ENCODE measurements around the gene IL1RAPL1. TPM values are rescaled to one million over a fixed set of nuclear protein-coding genes. Genes with fewer than 3 reads are reported as not detected.
"Not testable (repeated sequence)": the region's sequence is repeated elsewhere in the genome, so short reads cannot be mapped to it uniquely, and the experiment has no call there.

The IL1RAPL1 gene
- total RNA-seq, 3 donors from 2014 or later, result 0.16 to 0.44 TPM; not detected in 1

GRCh38 chrX:29110041-29110440 lies 522.8 kb downstream of the IL1RAPL1 start:
- H3K9me3 ChIP-seq, result no peaks in the 10 kb centered on the region
- H3K4me1 ChIP-seq, result no peaks in the 10 kb centered on the region
- H3K27me3 ChIP-seq, result no peaks in the 10 kb centered on the region
- DNase-seq (ENCODE audit: low spot score in 2 of 2), result no peak
- intact Hi-C loops (cut with DNase I; ENCODE audit: low total_unique reads), result no loop called here
- no peak overlapping the region for H3K4me3 ChIP-seq
- TF ChIP-seq POLR2AphosphoS5 (IDR thresholded peaks at IDR 0.05) (no peak), POLR2A (IDR thresholded peaks at IDR 0.05) (no peak), CTCF (IDR thresholded peaks at IDR 0.05) (no peak)
- H3K27ac ChIP-seq, result no peak overlapping the region
- no peaks in the 10 kb centered on the region for H3K36me3 ChIP-seq

GRCh38 chrX:29113221-29113620 lies 526.0 kb downstream of the IL1RAPL1 start:
- H3K27ac ChIP-seq, result no peak overlapping the region
- H3K27me3 ChIP-seq, result peaks cover 0 to 15% of the 10 kb centered on the region in 2 donors
- no peaks in the 10 kb centered on the region for H3K4me1 ChIP-seq
- TF ChIP-seq POLR2A (IDR thresholded peaks at IDR 0.05) (no peak), POLR2AphosphoS5 (IDR thresholded peaks at IDR 0.05) (no peak), CTCF (IDR thresholded peaks at IDR 0.05) (no peak)
- intact Hi-C loops (cut with DNase I; ENCODE audit: low total_unique reads), result no loop called here
- DNase-seq (ENCODE audit: low spot score in 2 of 2), result no peak
- H3K4me3 ChIP-seq, result no peak overlapping the region
- H3K36me3 ChIP-seq, result no peaks in the 10 kb centered on the region
- H3K9me3 ChIP-seq, result no peaks in the 10 kb centered on the region

GRCh38 chrX:29122817-29123216 lies 535.6 kb downstream of the IL1RAPL1 start:
- DNase-seq (ENCODE audit: low spot score in 2 of 2); H3K27me3 ChIP-seq; H3K27ac ChIP-seq; intact Hi-C loops (cut with DNase I; ENCODE audit: low total_unique reads); H3K9me3 ChIP-seq; H3K4me1 ChIP-seq; H3K36me3 ChIP-seq; H3K4me3 ChIP-seq: not testable (repeated sequence)

GRCh38 chrX:29130905-29131304 lies 543.7 kb downstream of the IL1RAPL1 start:
- intact Hi-C loops (cut with DNase I; ENCODE audit: low total_unique reads), result no loop called here
- TF ChIP-seq POLR2A (IDR thresholded peaks at IDR 0.05), result no peak
- no peak for TF ChIP-seq CTCF (IDR thresholded peaks at IDR 0.05)
- no peak for TF ChIP-seq POLR2AphosphoS5 (IDR thresholded peaks at IDR 0.05)
- DNase-seq (ENCODE audit: low spot score in 2 of 2), result no peak
- H3K9me3 ChIP-seq, result no peaks in the 10 kb centered on the region
- peaks cover 0 to 4% of the 10 kb centered on the region in 2 donors for H3K27me3 ChIP-seq
- H3K27ac ChIP-seq, result no peak overlapping the region
- H3K36me3 ChIP-seq, result no peaks in the 10 kb centered on the region
- no peaks in the 10 kb centered on the region for H3K4me1 ChIP-seq
- no peak overlapping the region for H3K4me3 ChIP-seq

GRCh38 chrX:29136904-29137303 lies 549.7 kb downstream of the IL1RAPL1 start:
- Histone ChIP-seq H3K4me3 (no peak overlapping the region), H3K27ac (no peak overlapping the region), H3K9me3 (no peaks in the 10 kb centered on the region), H3K36me3 (no peaks in the 10 kb centered on the region), H3K27me3 (peaks cover 0 to 4% of the 10 kb centered on the region in 2 donors), H3K4me1 (no peaks in the 10 kb centered on the region)
- no peak for DNase-seq (ENCODE audit: low spot score in 2 of 2)
- intact Hi-C loops (cut with DNase I; ENCODE audit: low total_unique reads), result no loop called here
- TF ChIP-seq POLR2AphosphoS5 (IDR thresholded peaks at IDR 0.05), result no peak
- no peak for TF ChIP-seq CTCF (IDR thresholded peaks at IDR 0.05)
- no peak for TF ChIP-seq POLR2A (IDR thresholded peaks at IDR 0.05)

- Histone ChIP-seq H3K4me3 (no peak overlapping the region), H3K4me1 (no peaks in the 10 kb centered on the region), H3K9me3 (no peaks in the 10 kb centered on the region), H3K27ac (no peak overlapping the region), H3K36me3 (no peaks in the 10 kb centered on the region), H3K27me3 (peaks cover 0 to 4% of the 10 kb centered on the region in 2 donors)
- intact Hi-C loops (cut with DNase I; ENCODE audit: low total_unique reads), result no loop called here
- DNase-seq (ENCODE audit: low spot score in 2 of 2), result no peak
- no peak for TF ChIP-seq POLR2AphosphoS5 (IDR thresholded peaks at IDR 0.05)
- no peak for TF ChIP-seq CTCF (IDR thresholded peaks at IDR 0.05)
- TF ChIP-seq POLR2A (IDR thresholded peaks at IDR 0.05), result no peak
These were observed 550.8 kb downstream of the IL1RAPL1 start for GRCh38 chrX:29138003-29138402.

Data from breast epithelium (tissue), 4 donors.